ENCODE results near the gene ANKRD12.

ANKRD12 gene

DNA sequence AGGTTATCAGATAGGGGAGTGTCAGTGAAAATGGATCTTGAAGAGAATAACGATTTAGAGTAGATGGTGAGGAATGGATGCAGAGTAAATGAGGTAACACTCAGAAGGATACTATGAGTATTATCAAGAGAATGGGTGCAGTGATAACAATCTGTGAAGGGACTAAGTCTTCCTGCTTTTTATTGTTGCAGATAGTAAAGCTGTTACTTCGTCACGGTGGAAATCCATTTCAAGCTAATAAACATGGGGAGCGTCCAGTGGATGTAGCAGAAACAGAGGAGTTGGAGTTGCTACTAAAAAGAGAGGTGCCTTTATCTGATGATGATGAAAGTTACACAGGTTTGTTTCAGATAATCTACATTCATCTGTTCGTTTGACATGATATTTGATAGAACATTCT, 85.1 kb downstream of the ANKRD12 start:
- no peak for DNase-seq (ENCODE audit: low spot score)
- TF ChIP-seq, protein P1, sequence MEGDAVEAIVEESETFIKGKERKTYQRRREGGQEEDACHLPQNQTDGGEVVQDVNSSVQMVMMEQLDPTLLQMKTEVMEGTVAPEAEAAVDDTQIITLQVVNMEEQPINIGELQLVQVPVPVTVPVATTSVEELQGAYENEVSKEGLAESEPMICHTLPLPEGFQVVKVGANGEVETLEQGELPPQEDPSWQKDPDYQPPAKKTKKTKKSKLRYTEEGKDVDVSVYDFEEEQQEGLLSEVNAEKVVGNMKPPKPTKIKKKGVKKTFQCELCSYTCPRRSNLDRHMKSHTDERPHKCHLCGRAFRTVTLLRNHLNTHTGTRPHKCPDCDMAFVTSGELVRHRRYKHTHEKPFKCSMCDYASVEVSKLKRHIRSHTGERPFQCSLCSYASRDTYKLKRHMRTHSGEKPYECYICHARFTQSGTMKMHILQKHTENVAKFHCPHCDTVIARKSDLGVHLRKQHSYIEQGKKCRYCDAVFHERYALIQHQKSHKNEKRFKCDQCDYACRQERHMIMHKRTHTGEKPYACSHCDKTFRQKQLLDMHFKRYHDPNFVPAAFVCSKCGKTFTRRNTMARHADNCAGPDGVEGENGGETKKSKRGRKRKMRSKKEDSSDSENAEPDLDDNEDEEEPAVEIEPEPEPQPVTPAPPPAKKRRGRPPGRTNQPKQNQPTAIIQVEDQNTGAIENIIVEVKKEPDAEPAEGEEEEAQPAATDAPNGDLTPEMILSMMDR (IDR thresholded peaks at IDR 0.05; ENCODE audit: borderline replicate concordance, control extremely low read depth, extremely low read depth, insufficient read depth, missing control alignments): no peak
- in situ Hi-C loops (cut with MboI; ENCODE audit: low sequenced_read_pairs, unreplicated experiment): no loop called here

DNA sequence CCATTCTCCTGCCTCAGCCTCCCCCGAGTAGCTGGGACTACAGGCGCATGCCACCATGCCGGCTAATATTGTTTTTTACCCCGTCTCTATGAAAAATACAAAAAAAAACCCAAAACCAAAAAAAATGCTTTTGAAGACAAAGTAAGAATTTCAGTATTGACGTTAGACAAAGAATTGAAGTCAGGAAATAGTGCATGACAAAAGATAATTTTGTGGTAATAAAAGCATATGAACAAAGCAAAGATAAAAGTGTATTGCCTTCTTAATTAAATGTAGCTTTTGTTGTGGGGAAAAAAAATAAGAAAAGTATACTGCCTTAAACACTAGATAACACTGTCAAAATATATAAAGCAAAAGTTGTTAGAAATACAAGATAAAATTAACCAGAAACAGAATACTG, 86.8 kb downstream of the ANKRD12 start:
- TF ChIP-seq, protein P1 (IDR thresholded peaks at IDR 0.05; ENCODE audit: borderline replicate concordance, control extremely low read depth, extremely low read depth, insufficient read depth, missing control alignments): no peak
- no peak for DNase-seq (ENCODE audit: low spot score)
- in situ Hi-C loops (cut with MboI; ENCODE audit: low sequenced_read_pairs, unreplicated experiment): no loop called here

DNA sequence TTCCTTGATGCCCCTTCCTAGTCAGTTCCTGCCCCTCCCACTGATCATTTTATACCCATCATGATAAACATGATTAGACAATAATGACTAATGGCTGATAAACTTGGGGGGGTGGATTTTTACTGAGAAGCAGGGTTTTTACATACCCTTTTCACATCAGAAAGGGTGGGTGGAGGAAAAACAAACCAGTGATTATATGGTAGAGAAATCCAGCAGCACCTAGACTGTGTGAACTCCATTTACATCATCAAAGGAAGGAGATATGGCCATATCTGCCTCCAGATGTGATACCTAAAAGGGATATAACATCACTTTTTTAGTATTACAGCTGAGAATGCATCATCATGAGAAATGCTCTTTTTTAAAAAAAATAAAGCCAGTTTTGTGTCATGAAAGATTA, 89.9 kb downstream of the ANKRD12 start:
- DNase-seq (ENCODE audit: low spot score): no peak
- TF ChIP-seq, protein P1 (IDR thresholded peaks at IDR 0.05; ENCODE audit: borderline replicate concordance, control extremely low read depth, extremely low read depth, insufficient read depth, missing control alignments): no peak
- in situ Hi-C loops (cut with MboI; ENCODE audit: low sequenced_read_pairs, unreplicated experiment): no loop called here

DNA sequence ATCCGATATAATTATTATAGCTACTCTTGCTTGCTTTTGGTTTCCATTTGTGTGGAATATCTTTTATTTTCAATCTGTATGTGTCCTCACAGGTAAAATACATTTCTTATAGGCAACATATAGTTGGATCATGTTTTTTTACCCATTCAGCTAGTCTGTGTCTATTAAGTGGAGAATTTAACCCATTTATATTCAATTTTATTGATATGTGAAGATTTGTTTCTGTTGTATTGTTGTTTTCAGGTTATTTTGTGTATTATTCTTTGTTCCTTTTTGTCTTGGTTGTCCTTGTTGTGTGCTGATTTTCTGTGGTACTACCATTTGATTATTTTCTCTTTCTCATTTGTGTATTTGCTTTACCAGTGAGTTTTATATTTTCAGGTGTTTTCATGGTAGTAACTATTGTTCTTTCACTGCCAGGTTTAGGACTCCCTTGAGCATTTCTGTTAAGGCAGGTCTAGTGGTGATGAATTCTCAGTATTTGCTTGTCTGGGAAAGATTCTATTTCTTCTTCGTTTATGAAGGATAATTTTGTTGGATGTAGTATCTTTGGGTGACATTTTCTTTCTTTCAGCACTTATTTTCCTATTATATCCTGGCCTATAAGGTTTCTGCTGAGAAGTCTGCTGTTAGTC, 95.4 kb downstream of the ANKRD12 start:
- DNase-seq (ENCODE audit: low spot score): no peak
- in situ Hi-C loops (cut with MboI; ENCODE audit: low sequenced_read_pairs, unreplicated experiment): no loop called here
- TF ChIP-seq, protein P1 (IDR thresholded peaks at IDR 0.05; ENCODE audit: borderline replicate concordance, control extremely low read depth, extremely low read depth, insufficient read depth, missing control alignments): no peak

DNA sequence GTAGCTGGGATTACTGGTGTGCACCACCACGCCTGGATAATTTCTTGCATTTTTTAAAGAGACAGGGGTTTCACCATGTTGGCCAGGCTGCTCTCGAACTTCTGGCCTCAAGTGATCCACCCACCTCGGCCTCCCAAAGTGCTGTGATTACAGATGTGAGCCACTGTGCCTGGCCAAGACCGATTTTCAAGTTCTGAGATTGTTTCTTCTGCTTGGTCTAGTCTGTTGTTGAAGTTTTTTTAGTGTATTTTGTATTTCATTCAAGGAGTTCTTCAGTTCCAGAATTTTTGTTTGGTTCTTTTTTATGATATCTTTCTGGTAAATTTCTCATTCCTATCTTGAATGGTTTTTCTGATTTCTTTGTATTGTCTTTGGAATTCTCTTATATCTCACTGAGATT, 96.4 kb downstream of the ANKRD12 start:
- in situ Hi-C loops (cut with MboI; ENCODE audit: low sequenced_read_pairs, unreplicated experiment): no loop called here
- no peak for DNase-seq (ENCODE audit: low spot score)
- TF ChIP-seq, protein P1 (IDR thresholded peaks at IDR 0.05; ENCODE audit: borderline replicate concordance, control extremely low read depth, extremely low read depth, insufficient read depth, missing control alignments): no peak

DNA sequence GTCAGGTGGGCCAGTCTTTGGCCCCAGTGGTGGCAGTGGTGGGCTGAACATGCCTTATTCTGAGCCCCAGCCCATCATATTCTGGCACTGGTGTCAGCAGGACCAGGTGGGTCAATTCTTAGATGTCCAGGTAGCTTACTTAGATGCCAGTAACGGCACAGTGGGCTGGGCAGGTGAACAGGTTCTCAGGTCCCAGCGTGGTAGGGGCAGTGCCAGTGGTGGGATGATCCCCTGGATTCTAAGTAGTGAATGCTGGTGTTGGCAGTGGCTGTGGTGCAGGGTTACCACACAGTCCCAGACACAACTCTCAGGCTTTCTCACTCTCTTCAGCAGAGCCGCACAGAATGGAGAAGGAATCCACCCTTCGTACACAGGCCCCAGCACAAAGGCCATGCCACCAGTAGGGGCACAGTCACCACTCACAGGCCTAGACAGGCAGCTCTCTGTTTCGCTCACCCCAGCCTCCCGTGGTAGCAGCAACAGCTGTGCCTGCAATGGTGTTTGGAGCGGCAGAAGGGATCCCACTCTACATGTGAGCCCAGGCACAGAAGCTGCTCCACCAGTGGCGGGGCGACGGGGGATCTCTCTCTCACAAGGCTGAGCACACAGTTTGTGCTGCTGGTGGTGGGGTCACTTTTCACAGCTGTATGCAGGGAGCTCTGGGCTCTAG, 97.3 kb downstream of the ANKRD12 start:
- in situ Hi-C loops (cut with MboI; ENCODE audit: low sequenced_read_pairs, unreplicated experiment): no loop called here
- no peak for DNase-seq (ENCODE audit: low spot score)
- TF ChIP-seq, protein P1 (IDR thresholded peaks at IDR 0.05; ENCODE audit: borderline replicate concordance, control extremely low read depth, extremely low read depth, insufficient read depth, missing control alignments): no peak

Measured in GM13976 (cell line).